A172 (cell line): ENCODE data around the gene ASCC1. TPM values are rescaled to one million over a fixed set of nuclear protein-coding genes. Genes with fewer than 3 reads are reported as not detected.

Experiments used
- DNase-seq: peaks from one replicate; pipeline ENCODE4 v3.0.0-alpha.2; 2015; ENCODE audit warnings: low spot score
- total RNA-seq: library from RNA; depleted of rRNA; stranded (reverse); fragments of >200 nt; shearing (Covaris generic); gene quantifications from 2 replicates; pipeline ENCODE4 v1.2.3, GENCODE V29; 2014

ASCC1 gene
- total RNA-seq, 1 experiment from 2014 or later: 30.0 TPM

DNA sequence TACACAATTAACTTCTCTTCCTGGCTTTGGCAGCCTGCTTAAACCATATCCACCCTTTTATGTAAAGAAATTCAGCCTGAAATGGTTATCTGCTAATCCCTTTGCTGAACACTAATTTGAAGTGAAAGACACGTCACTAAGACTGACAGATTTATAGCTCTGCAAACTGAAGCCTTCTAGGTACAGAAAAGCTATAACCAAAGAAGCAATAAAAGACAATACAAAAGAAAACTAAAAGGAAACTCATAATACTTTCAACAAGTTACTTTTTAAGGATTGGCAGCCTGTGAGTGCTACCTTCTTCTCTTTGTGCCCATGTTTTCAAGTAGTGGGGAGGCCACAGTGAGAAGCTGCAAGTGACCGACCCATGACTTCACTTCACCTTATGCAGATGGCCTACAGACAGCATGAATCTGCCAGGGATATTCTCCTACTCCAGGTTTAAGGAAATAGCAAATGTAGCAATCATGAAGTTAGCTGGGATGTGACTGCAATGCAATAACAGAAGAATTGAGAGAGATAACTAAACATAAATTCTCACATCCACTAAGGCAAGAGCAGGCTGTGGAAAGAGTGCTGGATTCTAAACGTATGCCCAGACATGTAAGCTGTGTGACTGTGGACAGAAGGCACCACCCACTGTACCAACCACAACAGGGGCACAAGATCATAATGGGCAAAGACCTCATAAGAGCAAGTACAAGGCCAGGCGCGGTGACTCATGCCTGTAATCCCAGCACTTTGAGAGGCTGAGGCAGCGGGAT, 117.1 kb downstream of the ASCC1 start:
- no peak for DNase-seq

DNA sequence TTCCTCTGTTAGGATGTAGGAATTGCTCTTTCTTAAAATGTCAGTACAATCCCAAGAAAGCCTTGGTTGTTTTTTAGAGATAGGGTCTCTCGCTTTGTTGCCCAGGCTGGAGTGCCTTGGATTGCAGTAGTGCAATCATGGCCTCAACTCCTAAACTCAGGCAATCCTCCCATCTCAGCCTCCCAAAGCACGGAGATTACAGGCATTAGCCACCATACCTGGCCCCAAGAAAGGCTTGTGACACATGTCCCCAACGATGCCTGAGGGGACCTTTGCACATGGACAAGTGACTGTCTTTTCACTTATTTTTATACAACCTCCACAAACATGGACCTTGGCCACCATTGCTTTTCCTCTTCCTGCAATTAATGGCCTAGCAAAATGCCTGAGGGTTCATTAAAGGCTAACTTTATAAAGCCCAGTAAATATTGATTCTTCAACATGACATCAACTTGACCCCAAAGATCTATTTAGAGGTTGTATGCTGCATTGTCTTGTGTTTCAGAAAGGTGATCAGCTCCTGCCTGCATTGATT, 117.7 kb downstream of the ASCC1 start:
- DNase-seq: no peak

DNA sequence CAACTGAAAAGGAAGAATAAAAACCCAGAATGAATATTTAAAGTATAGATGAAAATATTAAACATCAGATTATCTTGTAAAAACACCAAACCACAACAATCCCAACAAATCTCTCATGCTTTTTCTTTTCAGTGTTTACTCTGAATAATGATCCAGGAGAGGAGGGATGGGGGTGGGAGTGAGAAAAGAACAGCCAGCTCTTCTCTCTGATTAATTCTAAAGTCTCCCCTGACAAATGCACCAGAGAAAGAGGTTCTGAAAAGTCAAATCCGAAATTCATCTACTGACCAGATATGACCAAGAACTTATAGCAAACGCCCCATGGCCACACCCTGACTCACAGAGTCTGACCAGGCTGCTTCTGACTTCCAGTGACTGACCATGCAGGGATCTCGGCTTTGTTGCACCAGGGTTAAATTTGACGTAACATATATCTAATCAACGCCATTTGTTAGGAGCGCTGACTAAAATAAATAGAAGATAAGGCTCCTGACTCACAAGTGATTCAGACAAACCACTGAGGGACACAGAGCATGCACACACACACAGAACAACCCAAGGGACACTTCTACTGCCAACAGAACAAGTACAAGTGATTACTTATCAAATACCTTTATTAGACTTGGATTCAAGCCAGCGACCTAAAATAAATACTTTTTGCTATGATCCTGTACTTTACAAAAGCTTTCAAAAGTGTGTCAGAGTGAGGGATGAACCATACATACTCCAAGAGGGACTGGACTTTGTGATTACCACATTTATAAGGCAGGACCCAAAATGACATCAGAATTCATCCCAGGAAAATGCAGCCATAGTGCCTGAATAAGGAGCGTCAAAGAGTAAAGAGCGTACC, 118.4 kb downstream of the ASCC1 start:
- DNase-seq: peak; percentile 97

DNA sequence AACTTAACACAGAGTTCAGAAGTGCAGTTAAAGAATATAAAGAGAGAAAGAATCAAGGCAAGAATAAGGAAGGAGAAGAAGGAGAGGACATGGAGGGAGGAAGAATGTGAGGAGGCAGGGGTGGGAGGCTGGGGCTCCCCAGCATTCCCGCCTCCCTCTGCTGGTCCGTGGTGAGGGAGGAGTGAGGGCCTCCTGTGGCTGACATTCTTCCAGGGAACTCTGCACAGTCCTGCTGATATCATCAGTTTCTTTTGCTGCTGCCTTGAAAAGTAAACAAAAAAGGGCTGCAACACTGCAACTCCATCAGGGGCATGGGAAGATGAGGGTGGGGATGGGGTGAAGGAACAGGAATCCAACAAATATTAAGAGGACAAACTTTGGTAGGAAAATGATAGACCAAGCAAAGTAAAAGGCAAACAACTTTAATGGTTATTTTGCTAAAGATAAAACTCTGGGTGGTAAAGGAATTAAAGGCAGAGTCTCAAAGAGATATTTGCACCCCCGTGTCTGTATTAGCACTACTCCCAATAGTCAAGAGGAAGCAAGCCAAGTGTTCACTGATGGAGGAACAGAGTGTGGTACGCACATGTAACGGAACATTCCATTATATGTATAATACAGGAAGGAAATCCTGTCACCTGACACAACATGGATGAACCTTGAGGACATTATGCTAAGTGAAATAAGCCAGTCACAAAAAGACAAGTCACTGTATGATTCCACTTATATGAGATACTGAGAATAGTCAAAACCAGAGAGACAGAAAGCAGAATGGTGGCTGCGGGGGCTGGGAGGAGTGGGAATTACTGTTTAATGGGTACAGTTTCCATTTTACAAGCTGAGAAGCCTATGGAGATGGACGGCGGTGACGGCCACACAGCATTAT, 119.7 kb downstream of the ASCC1 start:
- peak; percentile 47 for DNase-seq

DNA sequence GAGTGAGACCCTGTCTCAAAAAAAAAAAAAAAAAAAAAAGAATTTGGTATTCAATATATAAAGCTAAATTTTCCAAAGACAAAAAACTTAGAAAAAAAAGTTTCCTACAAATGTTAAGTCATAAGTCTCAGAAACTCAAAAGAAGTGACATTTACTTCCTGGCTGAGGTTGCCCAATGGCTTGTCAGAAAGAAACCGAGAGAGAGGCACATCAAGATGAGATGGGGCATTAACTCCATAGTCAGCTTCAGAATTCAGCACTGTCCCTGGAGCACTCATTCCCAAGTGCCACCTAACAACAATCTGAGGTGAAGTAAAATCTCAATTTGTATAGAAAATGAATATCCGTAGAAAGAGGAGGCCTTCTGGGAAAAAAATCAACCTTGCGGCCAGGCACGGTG, 120.9 kb downstream of the ASCC1 start:
- no peak for DNase-seq

DNA sequence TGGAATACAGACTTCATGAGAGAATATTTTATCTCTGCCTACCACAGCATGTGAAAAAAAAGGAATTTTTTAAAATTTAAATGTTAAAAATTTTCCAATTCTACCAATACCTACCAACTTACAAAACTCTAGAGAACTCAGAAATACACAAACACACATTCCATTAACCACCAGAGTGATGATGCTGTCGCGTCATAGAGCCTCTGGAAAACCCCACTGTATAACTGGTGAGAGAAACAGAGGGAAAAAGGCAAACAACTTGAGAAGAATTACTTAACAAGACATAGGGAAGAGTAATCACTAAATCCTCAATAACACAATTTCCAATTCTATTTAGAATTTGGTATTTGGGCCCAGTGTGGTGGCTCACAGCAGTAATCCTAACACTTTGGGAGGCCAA, 121.5 kb downstream of the ASCC1 start:
- no peak for DNase-seq

DNA sequence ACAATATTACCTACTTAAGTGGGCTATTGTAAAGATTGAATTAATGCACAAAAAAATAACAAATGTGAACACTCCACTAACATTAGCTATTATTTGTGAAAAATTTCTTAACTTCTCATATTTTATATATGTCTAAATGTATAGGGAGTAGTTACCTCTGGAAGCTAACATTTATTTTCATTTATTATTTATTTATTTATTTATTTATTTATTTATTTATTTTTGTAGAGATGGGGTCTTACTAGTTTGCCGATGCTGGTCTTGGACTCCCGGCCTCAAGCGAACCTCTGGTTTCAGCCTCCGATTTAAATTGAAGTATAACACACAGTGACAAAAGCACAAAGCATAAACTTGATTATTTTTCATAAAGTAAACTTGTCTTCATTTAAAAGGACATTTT, 122.6 kb downstream of the ASCC1 start:
- DNase-seq: no peak

DNA sequence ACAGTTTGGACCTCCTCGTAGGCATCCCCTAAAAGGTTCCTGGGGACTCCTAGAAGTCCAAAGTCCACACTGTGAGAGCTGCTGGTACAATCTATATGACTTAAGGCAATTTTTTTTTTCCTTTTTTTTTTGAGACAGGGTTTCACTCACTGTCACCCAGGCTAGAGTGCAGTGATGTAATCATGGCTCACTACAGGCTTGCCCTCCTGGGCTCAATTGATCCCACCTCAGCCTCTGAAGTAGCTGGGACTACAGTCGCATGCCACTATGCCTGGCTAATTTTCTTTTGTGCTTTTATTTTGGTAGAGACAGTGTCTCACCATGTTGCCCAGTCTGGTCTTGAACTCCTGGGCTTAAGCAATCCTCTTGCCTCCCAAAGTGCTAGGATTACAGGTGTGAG, 123.1 kb downstream of the ASCC1 start:
- DNase-seq: no peak

DNA sequence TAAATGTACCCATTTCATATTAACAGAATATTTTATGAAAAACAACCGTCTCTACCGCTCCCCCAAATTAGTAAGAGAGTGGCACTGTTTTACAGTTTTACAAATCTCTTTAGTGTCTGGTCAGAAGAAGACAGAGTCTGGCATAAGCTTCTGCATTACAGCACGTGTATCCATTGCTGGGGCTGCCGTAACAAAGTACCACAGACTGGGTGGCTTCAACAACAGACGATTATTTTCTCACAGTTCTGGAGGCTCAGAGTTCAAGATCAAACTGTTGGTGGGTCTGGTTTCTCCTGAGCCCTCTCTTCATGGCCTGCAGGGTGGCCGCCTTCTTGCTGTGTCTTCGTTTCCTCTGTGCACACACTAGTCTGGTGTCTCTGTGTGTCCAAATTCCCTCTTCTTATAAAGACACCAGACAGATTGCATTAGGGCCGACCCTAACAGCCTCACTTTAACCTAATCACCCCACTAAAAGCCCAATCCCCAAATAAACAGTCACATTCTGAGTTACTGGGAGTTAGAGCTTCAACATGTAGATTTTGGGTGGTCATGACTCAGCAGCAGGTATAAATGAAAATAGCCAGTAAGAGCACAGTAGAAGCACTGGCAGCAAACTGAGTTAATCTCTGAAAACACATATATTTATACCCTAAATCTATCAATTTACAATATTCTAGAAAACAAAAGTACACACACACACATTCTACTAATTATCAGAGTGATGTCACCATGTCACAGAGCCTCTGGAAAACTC, 123.7 kb downstream of the ASCC1 start:
- no peak for DNase-seq

DNA sequence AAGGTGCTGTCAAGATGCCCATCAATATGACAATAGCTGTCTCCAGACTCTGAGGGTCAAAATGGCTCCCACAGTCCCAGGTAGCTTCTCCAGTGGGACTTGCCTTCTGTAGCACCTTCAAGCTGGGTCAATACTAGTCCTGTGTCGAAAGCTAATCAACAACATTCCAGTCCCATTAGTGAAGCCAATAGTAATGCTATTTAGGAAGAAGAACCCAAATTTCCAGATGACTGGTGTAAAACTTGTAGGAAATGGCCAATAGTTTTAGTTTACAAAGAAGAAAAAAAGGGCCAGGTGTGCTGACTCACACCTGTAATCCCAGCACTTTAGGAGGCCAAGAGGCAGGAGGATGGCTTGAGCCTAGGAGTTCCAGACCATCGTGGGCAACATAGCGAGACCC, 125.8 kb downstream of the ASCC1 start:
- DNase-seq: no peak

DNA sequence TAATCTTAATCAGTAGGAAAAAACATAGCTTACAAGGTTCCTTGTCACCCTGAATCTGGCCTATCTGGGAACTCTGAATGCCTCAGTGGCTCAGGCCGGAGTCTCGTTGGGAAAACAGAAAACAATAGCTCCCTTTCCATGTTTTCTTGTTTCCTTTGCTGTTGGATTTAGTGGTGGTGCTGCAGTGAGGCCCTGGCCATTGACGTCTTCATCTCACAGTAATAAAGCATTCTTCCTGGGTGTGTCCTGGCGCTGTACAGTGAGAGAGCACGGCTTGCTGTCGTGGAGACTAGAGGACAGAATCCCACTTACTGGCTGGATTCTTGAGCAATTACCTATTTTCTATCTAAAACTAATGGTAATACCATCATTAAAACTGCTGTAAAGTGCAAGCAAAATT, 126.5 kb downstream of the ASCC1 start:
- no peak for DNase-seq

DNA sequence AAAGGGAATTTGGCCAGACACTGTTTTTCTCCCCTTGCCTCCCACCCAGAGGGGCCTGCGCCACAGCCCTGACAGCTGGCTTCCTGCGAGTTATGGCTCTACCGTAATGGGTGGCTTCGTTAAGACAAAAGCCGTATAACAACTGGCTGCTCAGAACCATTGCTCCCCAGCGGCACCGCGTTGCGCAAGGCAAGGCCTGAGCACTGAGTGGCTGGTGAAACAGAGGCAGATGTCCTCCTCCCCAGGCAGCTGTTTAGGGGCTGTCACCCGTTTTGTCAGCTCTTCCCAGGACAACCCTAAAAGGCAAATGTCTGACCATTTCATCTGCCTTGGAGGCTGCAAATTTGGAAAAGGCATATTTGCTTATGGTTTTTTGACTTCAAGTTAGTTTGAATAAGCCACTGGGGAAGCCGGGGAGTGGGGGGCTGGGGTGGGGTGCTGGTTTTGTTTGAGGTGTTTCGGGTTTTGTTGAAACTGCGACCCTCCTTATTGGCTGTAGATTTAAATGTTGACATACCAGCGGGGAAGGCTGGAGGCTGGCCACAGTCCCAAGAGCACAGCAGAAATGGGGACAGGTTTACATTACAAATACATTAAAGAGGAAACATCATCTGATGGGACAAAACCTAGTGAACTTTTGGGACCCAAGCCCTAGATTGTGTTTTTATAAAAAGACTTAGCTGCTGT, 127.0 kb downstream of the ASCC1 start:
- DNase-seq: no peak

DNA sequence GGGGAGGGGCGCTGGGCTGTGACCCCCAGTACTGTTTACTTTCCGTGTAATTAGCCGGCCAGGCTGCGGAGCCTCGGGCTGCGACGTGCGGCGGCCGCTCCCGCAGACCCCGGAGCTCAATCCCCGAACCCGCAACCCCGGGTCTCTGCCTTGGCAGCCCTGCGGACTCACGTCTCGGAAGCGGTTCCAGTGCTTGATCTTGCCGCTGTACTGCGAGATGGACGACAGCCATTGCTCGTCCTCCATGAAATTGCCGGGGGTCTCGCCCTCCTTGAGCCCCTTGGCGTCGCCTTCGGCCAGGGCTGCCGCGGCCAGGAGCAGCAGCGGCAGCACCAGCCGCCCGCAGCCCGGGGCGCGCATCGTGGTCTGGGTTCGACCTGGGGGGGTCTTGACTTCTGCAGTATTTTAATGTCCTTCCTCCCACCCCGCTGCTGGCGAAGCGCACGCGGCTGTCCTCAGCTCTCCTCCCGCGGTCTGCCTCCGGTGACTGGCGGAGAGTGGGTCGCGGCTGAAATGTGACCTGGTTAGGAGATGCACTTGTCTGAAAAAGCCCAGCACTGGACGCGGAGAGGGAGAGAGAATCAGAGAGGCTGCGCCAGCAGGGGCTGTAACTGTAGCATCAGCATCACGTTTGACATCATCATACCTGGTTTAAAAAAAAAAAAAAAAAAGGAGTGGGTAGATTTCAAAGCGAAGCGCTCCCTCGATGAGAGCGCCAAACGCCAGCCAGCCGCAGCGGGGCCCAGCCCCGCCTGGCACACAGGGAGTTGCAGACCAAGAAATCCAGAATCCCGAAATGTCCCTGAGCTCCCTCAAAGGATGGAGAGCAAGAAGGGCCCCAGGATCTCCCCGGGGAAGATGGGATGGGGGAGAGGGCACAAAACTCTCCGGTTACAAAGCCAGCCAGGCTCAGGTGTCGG, 127.8 kb downstream of the ASCC1 start, which contains the start of gene SPOCK2:
Gene SPOCK2 (minus strand): TSS at position 583 of the 920 bp plus-strand sequence. CDS start 223 bp downstream, at position 360.
- no peak for DNase-seq

DNA sequence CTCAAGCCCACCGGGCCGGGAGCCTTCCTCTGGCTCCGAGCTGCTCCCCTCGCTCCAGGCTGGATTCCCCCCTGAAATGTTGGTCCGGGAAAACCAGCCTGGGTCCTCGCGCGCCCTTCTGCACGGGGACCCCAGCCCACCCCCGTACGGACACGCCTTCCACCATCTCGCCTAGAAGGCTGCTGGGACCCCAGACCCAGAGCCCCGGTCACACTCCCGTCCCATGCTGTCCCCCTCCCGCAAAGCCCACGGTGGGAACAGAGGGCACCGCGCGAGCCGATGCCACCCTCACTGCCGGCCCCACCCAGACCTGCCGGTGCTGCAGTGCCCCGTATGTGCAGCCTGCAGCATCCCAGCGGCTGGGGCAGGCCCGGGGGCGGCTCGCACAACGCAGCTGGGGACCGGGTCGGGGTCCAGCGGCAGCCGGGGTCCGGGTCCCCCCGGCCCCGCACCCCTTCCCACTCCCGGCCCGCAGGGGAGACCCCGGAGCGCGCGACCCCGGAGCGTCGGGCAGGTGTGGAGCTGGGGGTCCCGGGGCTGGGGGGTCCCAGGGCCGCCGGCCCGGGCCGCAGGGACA, 128.6 kb downstream of the ASCC1 start:
- no peak for DNase-seq

DNA sequence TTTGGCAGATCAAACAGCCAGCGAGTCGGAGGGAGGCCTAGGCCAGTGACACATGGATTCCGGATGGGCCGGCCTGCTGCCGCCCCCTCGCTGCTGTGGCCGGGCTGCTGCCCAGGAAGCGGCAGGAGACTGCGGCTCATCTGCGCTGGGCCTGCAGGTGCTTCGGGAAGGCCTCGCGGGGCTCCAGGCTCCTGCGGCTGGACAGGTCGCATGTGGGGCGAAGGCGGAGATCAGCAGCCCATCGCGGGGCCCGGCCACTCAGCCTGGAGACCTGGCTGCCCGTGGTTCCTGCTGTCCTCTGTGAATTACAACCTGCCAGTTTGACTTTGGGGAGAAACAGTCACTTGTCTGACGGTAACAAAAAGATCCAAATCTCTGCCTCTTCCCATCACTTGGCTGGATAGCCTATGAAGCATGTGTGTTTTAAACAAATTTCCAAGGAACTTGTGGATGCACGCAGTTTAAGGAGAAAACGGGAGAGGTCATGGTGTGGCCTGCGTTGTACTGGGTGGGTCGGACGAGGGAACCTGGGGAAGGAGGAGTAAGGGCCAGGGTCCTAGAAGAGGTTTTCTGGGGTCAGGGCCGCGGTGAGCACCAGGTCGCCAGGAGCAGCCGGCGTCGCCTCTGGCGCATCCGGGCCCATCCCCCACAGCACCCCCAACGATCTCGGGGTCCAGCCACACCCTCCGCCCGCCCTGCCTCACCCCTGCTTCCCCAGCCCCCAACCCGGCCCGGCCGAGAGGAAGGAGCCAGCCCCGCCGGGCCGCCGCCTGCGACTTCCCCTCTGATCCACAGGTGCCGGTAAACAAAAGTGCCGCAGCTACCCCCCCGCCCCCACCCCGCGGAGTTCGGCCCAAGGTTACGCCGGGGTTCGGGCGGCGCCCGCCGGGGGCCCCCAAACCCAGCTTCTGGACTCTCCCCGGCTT, 129.3 kb downstream of the ASCC1 start:
- DNase-seq: no peak

DNA sequence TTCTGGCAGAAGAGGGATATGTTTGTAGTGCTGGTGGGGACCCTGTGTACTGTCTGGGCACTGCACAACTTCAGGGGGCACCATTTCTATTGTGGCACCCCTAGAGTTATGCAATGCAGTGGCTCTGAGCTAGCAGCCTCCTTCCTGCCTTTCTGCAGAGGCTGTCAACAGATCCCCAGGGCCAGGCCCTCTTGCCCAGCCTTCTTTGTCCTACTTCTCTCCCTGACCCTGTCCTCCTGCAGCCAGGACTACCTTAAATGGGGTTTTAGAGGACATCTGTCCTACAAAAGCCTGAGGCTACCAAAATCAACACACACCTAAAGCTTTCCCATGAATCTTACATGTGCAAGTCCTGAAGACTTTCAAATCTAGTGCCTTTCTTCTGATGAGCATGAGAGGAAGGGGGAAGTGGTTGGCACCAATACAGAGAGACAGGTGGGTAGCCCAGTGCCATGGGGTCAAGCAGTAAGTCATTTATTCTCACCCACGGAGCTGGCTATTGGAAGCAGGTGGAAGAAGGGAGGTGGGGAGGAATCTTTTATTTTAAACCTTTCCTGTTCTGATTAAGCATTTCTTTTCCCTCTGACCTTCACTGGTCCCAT, 130.1 kb downstream of the ASCC1 start:
- no peak for DNase-seq

DNA sequence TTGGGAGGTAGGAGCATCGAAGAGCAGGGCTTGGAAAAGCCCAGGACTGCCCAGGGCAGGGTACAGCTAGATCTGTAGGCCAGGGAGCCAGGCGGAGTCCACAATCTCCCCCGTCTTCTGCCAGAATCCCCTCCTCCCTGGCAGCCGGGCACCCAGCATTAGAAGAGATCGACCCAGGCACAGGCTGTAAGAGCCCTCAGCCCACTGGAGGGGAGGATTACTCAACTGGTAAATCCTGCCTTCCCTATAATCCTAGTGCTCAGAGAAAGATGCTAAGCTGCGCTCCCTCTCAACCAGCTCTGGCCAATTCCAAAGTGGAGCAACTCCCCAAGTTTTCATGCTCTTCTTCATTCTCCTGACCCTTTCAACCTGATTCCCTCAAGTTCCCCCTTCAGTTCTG, 130.9 kb downstream of the ASCC1 start:
- DNase-seq: no peak
